HCT116 (cell line): ENCODE results near the gene ZMYND11. TPM values are rescaled to one million over a fixed set of nuclear protein-coding genes. Genes with fewer than 3 reads are reported as not detected.

ENCODE experiments used
- ATAC-seq: fragments of 200-7000 bp; cut with Tn5 transposase; 2 replicates; pipeline ENCODE4 v1.9.1; 2020; ENCODE audit warnings: mild to moderate bottlenecking, moderate library complexity
- BruUV-seq: library from RNA; stranded (reverse); fragments of 400-500 nt; replicated peaks from 2 replicates; lab custom pipeline; 2021; lab: Mats Ljungman, UMichigan
- CTCF ChIA-PET: fragments of 300-600 bp; sonication (Branson Sonifier 250); formaldehyde crosslinking; loops from one replicate; lab custom pipeline; 2021; ENCODE audit warnings: antibody characterized with exemption; lab: Charles Lee
- POLR2A ChIA-PET: fragments of 300-600, 350-600 bp; sonication (Branson Sonifier 250); formaldehyde crosslinking; loops from one replicate; lab custom pipeline; 2021; ENCODE audit warnings: antibody characterized with exemption; lab: Charles Lee
- RAD21 ChIA-PET, 2 experiments: fragments of 300-600 bp; sonication (Branson Sonifier 250); formaldehyde crosslinking; loops; one replicate each; lab custom pipeline; 2023; ENCODE audit warnings: low total read pairs in 2 of 2; ENCODE audit not compliant: uncharacterized antibody in 2 of 2, unreplicated experiment in 2 of 2, low non-redundant PET in 1 of 2; lab: Charles Lee
- DNase-seq: peaks from one replicate; pipeline ENCODE4 v3.0.0-alpha.2; 2010; ENCODE audit warnings: low read depth, low spot score
- H2AFZ ChIP-seq: fragments of 200-600 bp; shearing (Covaris generic), sonication (generic); 2 replicates; pipeline ENCODE4 v1.6.1; 2017; ENCODE audit warnings: low read depth, mixed run types, mixed read lengths, antibody characterized with exemption, low read length; ENCODE audit not compliant: poor library complexity, severe bottlenecking
- H3K27ac ChIP-seq: 2 replicates; pipeline ENCODE4 v1.5.1; 2012; ENCODE audit warnings: low read depth, low read length
- H3K27me3 ChIP-seq: fragments of 200-600 bp; sonication (generic); 2 replicates; pipeline ENCODE4 v1.6.1; 2016; ENCODE audit warnings: mixed run types, low read length, mixed read lengths; ENCODE audit not compliant: insufficient read depth
- H3K36me3 ChIP-seq, 2 experiments: fragments of 200-500 bp in 1 of 2; fragments of 200-600 bp in 1 of 2; sonication (Bioruptor generic) in 1 of 2; sonication (generic) in 1 of 2; 2 replicates each; pipeline versions ENCODE4 v1.5.1 to v1.6.1; 2014 to 2016; ENCODE audit warnings: low read length in 2 of 2, inconsistent platforms in 1 of 2, mixed read lengths in 1 of 2, mixed run types in 1 of 2; ENCODE audit not compliant: insufficient read depth in 2 of 2, control insufficient read depth in 1 of 2
- H3K4me1 ChIP-seq, 2 experiments: fragments of 200-600 bp in 1 of 2; sonication (generic) in 1 of 2; 2 replicates each; pipeline versions ENCODE4 v1.5.1 to v1.6.1; 2012 to 2017; ENCODE audit warnings: low read length in 2 of 2, inconsistent platforms in 1 of 2, mild to moderate bottlenecking in 1 of 2, mixed read lengths in 1 of 2, mixed run types in 1 of 2, moderate library complexity in 1 of 2; ENCODE audit not compliant: insufficient read depth in 2 of 2, control insufficient read depth in 1 of 2
- H3K4me2 ChIP-seq: fragments of 200-600 bp; sonication (generic); 2 replicates; pipeline ENCODE4 v1.6.1; 2017; ENCODE audit warnings: mixed run types, low read length, mixed read lengths
- H3K4me3 ChIP-seq, 2 experiments: fragments of 200-600 bp in 1 of 2; sonication (generic) in 1 of 2; replicated peaks in 1 of 2; 2 replicates each; pipeline ENCODE4 v1.5.1; 2011 to 2016; ENCODE audit warnings: low read length in 2 of 2, control low read depth in 1 of 2, low read depth in 1 of 2, mild to moderate bottlenecking in 1 of 2, mixed read lengths in 1 of 2, mixed run types in 1 of 2
- H3K79me2 ChIP-seq: fragments of 200-600 bp; sonication (generic); 2 replicates; pipeline ENCODE4 v1.6.1; 2017; ENCODE audit warnings: mild to moderate bottlenecking, mixed run types, low read length, moderate library complexity, mixed read lengths; ENCODE audit not compliant: insufficient read depth
- H3K9ac ChIP-seq: fragments of 200-600 bp; sonication (generic); 2 replicates; pipeline ENCODE4 v1.6.1; 2016; ENCODE audit warnings: low read length, mixed read lengths
- H3K9me2 ChIP-seq: fragments of 200-600 bp; sonication (generic), shearing (Covaris generic); 2 replicates; pipeline ENCODE4 v1.6.1; 2017; ENCODE audit warnings: mixed run types, mild to moderate bottlenecking, moderate library complexity; ENCODE audit not compliant: insufficient read depth
- H3K9me3 ChIP-seq, 2 experiments: fragments of 200-500 bp in 1 of 2; fragments of 200-600 bp in 1 of 2; sonication (Bioruptor generic) in 1 of 2; sonication (generic) in 1 of 2; 2 replicates each; pipeline ENCODE4 v1.6.1; 2014 to 2017; ENCODE audit warnings: low read length in 2 of 2, mixed read lengths in 2 of 2, inconsistent platforms in 1 of 2, low read depth in 1 of 2, mild to moderate bottlenecking in 1 of 2, mixed run types in 1 of 2, moderate library complexity in 1 of 2; ENCODE audit not compliant: control insufficient read depth in 1 of 2, insufficient read depth in 1 of 2
- H4K20me1 ChIP-seq: fragments of 200-600 bp; sonication (generic), shearing (Covaris generic); 2 replicates; pipeline ENCODE4 v1.6.1; 2017; ENCODE audit warnings: mixed run types, mild to moderate bottlenecking, moderate library complexity; ENCODE audit not compliant: insufficient read depth
- CBX3 ChIP-seq: IDR thresholded peaks from 2 replicates; pipeline ENCODE4 v1.6.1; 2012; ENCODE audit warnings: low read depth
- CEBPB ChIP-seq: IDR thresholded peaks from 2 replicates; pipeline ENCODE4 v1.6.1; 2012; ENCODE audit warnings: low read depth
- EGR1 ChIP-seq: IDR thresholded peaks from 2 replicates; pipeline ENCODE4 v1.6.1; 2012; ENCODE audit warnings: low read depth
- ELF1 ChIP-seq: IDR thresholded peaks from 2 replicates; pipeline ENCODE4 v1.6.1; 2012; ENCODE audit warnings: low read depth, borderline replicate concordance
- EZH2 ChIP-seq: fragments of 200-600 bp; sonication (generic); IDR thresholded peaks from 2 replicates; pipeline ENCODE4 v1.6.1; 2017; ENCODE audit warnings: antibody characterized with exemption, mixed run types
- EZH2phosphoT487 ChIP-seq: fragments of 200-600 bp; IDR thresholded peaks from 2 replicates; pipeline ENCODE4 v1.6.1; 2018; ENCODE audit warnings: antibody characterized with exemption, borderline replicate concordance
- FOSL1 ChIP-seq: IDR thresholded peaks from 2 replicates; pipeline ENCODE4 v1.6.1; 2012; ENCODE audit warnings: low read depth
- JUND ChIP-seq: IDR thresholded peaks from 2 replicates; pipeline ENCODE4 v1.6.1; 2012
- POLR2A ChIP-seq: IDR thresholded peaks from 2 replicates; pipeline ENCODE4 v1.7.0; 2011; ENCODE audit warnings: borderline replicate concordance; ENCODE audit not compliant: insufficient read depth, insufficient read length; ENCODE audit errors: extremely low read depth
- POLR2AphosphoS5 ChIP-seq: IDR thresholded peaks from 2 replicates; pipeline ENCODE4 v1.6.1; 2011; ENCODE audit warnings: mild to moderate bottlenecking, low read depth, low read length, moderate library complexity
- SIN3A ChIP-seq: IDR thresholded peaks from 2 replicates; pipeline ENCODE4 v1.6.1; 2012; ENCODE audit warnings: low read depth
- SP1 ChIP-seq: IDR thresholded peaks from 2 replicates; pipeline ENCODE4 v1.6.1; 2012; ENCODE audit warnings: low read depth
- SRF ChIP-seq: IDR thresholded peaks from 2 replicates; pipeline ENCODE4 v1.6.1; 2012; ENCODE audit warnings: low read depth
- TCF7L2 ChIP-seq: IDR thresholded peaks from 2 replicates; pipeline ENCODE4 v1.7.0; 2011; ENCODE audit warnings: borderline replicate concordance, inconsistent platforms; ENCODE audit not compliant: insufficient read depth, insufficient read length; ENCODE audit errors: extremely low read depth
- YY1 ChIP-seq: IDR thresholded peaks from 2 replicates; pipeline ENCODE4 v1.6.1; 2011; ENCODE audit warnings: low read length, low read depth, moderate library complexity, mild to moderate bottlenecking; ENCODE audit not compliant: insufficient replicate concordance; ENCODE audit errors: extremely low read depth
- ZNF274 ChIP-seq: fragments of 200-500 bp; sonication (Bioruptor generic); IDR thresholded peaks from 2 replicates; pipeline ENCODE4 v1.6.1; 2014; ENCODE audit warnings: mild to moderate bottlenecking, low read depth, low read length, inconsistent platforms
- intact Hi-C: fragments of 100-400 bp; cut with micrococcal nuclease; formaldehyde crosslinking; loops from 2 replicates; pipeline ENCODE4 v1.10.0; 2022
- total RNA-seq: library from RNA; stranded (reverse); gene quantifications from one replicate; pipeline ENCODE4 v1.2.1, GENCODE V29; 2021; ENCODE audit not compliant: unreplicated experiment
- TF ChIP-seq, protein P1 (sequence below): IDR thresholded peaks from 2 replicates; pipeline ENCODE4 v1.6.1; 2012
- TF ChIP-seq, protein P2 (sequence below): IDR thresholded peaks from 2 replicates; pipeline ENCODE4 v1.6.1; 2011; ENCODE audit warnings: mild to moderate bottlenecking, low read length, moderate library complexity; ENCODE audit not compliant: insufficient replicate concordance; ENCODE audit errors: extremely low read depth

The ZMYND11 gene
- total RNA-seq, 1 experiment from 2014 or later = 28.3 TPM

DNA sequence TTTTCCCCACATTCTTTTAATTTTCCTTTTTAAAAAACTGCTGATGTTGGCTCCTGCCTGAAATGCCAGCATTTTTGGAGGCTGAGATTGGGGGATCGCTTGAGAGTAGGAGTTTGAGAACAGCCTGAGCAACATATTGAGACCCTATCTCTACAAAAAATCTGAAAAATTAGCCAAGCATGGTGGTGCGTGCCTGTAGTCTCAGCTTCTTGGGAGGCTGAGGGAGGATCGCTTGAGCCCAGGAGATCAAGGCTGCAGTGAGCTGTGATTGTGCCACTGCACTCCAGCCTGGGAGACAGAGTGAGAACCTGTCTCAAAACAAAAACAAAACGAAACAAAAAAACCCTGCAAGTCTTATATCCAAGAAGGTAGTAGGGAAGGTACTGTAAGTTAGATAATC, 51.7 kb downstream of the ZMYND11 start:
- Histone ChIP-seq H3K27me3 (no peaks in the 10 kb centered on the region), H3K36me3 (0 out of 4 replicates have a peak, but pooled peaks cover 0 to 6% of the 10 kb centered on the region in 2 experiments), H3K79me2 (no peaks in the 10 kb centered on the region), H3K9me2 (no peaks in the 10 kb centered on the region), H2AFZ (no peak overlapping the region), H3K4me1 (no peaks in the 10 kb centered on the region), H3K9ac (no peak overlapping the region), H4K20me1 (no peaks in the 10 kb centered on the region; the same call in 1 of the 2 replicates), H3K4me3 (no peak overlapping the region), H3K4me2 (no peak overlapping the region), H3K9me3 (peaks cover 0 to 8% of the 10 kb centered on the region in 2 experiments; a peak in 2 of 4 replicates), H3K27ac (no peak overlapping the region)
- ChIA-PET CTCF (no interaction called here), POLR2A (no interaction called here), RAD21 (no interaction called here)
- no peak for ATAC-seq
- TF ChIP-seq FOSL1 = no peak
- no peak for TF ChIP-seq TCF7L2
- TF ChIP-seq, protein P1, sequence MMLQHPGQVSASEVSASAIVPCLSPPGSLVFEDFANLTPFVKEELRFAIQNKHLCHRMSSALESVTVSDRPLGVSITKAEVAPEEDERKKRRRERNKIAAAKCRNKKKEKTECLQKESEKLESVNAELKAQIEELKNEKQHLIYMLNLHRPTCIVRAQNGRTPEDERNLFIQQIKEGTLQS = no peak
- TF ChIP-seq EZH2phosphoT487 = no peak
- TF ChIP-seq SIN3A = no peak
- no peak for TF ChIP-seq CEBPB
- TF ChIP-seq YY1 = no peak
- TF ChIP-seq ELF1 = no peak
- no peak for TF ChIP-seq SRF
- TF ChIP-seq POLR2A = no peak
- no peak for TF ChIP-seq ZNF274
- TF ChIP-seq POLR2AphosphoS5 = no peak
- TF ChIP-seq, protein P2, sequence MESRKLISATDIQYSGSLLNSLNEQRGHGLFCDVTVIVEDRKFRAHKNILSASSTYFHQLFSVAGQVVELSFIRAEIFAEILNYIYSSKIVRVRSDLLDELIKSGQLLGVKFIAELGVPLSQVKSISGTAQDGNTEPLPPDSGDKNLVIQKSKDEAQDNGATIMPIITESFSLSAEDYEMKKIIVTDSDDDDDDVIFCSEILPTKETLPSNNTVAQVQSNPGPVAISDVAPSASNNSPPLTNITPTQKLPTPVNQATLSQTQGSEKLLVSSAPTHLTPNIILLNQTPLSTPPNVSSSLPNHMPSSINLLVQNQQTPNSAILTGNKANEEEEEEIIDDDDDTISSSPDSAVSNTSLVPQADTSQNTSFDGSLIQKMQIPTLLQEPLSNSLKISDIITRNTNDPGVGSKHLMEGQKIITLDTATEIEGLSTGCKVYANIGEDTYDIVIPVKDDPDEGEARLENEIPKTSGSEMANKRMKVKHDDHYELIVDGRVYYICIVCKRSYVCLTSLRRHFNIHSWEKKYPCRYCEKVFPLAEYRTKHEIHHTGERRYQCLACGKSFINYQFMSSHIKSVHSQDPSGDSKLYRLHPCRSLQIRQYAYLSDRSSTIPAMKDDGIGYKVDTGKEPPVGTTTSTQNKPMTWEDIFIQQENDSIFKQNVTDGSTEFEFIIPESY = no peak
- no peak for TF ChIP-seq CBX3
- TF ChIP-seq EGR1 = no peak
- TF ChIP-seq SP1 = no peak
- TF ChIP-seq JUND = no peak
- TF ChIP-seq EZH2 = no peak
- no TSS peak for BruUV-seq
- intact Hi-C loops = no loop called here
- DNase-seq = no peak
